ENCODE results near the gene QTRT2.

Gene QTRT2

DNA sequence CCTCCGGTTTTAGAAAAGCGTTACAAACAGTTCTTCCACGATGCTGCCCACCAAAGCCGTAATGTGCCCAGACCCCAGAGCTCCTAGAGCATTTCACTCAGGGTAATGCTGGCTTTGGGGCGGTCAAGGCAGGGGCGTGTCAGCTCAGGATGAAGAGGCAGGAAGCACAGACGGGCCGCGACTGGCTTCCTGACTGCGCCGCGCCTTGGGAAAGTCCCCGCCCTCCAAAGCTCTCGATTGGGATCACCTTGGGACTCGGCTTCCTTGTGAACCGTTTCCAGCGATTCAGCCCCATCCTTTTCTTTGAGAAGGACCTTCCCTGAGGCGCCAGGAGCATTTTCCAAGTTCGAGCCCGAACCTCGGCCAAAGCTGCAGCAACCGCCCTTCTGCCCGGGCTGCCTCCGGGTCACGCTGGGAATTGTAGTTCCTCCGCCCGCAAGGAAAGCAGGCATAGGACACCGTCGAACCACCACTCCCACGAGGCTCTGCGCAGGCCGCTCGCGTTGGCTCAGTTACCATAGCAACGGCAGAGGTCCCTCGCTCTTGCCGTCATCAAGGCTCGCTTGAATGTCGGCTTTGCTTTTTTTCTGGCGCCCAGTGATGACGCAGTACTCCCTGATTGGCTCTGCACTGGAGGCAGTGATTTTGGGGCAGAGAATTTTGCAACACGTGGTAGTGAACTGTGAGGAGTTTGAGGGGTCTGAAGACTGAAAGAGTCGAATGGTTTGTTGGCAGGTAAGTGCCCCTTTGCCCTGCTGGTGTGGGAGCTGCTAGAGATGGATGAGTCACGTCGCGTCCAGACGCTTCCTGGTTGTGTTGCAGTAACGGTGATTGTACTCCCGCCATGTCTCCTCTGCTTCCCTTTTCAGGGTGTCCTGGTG lies at the start of gene QTRT2, which contains the start of gene CCDC191:
Gene QTRT2, plus strand, starts transcription at position 608 of the 881 bp plus-strand sequence. CDS start 8,521 bp downstream, outside the sequence.
Gene CCDC191, minus strand, starts transcription at position 397 of the 881 bp plus-strand sequence. Its CDS starts 60 bp downstream, at position 337.
- DNase-seq = peak; percentile 93

DNA sequence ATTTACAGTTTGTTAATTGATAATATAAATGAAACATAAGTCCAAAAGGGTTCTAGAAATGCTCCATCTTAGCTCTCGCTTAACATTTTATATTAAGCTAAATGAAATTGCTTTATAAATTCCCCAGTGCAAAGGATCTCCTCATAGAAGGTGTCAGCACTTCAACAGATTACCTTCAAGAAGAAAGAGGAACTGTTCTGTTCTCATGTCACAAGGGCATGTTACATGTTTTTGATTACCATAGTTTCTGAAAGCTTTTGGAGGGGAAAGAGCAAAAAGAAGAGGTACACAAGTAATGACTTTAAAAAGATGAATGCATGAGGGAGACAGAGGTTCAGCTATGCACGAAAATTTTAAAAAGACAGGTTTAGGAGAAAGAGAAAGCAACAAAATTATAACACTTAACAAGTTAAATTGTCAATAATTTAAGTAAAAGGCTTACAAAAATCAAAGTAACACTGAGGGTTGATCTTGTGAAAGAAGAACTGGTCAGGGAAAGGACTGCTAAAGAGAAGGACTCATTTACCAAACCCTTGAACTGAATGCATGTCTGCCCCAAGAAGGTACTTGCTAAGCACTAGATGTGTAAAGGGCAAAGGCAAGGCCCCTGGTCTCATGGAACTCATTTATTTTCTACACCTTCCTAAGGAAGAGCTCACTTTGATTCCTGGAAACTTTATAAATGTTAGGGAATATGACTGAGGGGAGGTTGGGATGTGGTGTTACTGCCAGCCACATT lies 45.3 kb upstream of the QTRT2 start:
- no peak for DNase-seq

DNA sequence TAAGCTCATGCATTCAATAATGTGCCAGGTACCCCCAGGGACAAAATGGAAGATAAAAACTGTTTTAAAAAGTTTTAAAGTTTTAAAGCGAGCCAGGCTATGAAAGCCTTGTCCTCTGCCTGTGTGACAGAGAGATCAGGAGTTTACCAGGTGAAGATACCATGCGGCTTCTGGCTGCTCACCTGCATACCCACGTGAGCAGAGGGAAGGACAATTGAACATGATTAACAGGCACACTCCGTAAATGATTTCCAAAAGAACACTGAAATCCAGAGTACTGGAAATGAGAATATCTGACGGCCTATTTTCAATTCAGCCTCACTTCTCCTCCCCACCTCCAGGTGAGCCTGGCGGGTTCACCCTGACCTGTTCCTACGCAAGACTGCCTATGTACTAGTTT lies 42.3 kb upstream of the QTRT2 start:
- DNase-seq = no peak

DNA sequence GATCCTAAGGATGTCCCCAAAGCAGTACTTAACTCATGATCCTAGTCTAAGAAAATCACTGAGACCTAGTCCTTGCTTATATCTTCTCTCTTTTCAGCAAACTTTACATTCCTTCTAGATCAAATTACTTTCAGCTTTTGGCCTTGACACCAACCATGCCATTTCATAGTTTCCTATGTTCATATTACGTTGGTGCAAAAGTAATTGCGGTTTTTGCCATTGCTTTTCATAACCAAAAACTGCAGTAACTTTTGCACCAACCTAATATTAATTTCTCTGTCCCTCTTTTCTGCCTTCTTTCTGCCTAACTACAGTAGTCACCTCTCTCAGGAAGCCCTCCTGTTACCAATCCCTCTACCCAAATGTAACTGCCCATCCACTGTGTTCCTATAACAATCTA lies 37.1 kb upstream of the QTRT2 start:
- no peak for DNase-seq

DNA sequence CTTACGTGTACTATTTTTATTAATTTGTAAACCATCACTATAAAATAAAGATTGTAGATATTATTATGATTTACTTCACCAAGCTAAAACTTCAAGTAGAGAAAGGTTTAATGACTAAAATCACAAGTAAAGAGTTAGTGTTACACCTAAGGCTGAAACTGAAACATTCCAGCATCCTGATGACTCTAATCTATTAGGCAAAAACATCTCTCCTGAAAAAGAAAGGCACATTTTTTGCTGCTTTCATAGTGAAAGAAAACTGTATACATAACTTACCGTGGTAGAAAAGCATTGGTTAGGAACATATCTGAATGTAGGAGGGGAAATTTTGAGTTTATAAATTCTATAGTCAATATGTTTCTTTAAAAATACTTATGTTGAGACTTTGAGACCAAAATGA lies 35.6 kb upstream of the QTRT2 start:
- no peak for DNase-seq

DNA sequence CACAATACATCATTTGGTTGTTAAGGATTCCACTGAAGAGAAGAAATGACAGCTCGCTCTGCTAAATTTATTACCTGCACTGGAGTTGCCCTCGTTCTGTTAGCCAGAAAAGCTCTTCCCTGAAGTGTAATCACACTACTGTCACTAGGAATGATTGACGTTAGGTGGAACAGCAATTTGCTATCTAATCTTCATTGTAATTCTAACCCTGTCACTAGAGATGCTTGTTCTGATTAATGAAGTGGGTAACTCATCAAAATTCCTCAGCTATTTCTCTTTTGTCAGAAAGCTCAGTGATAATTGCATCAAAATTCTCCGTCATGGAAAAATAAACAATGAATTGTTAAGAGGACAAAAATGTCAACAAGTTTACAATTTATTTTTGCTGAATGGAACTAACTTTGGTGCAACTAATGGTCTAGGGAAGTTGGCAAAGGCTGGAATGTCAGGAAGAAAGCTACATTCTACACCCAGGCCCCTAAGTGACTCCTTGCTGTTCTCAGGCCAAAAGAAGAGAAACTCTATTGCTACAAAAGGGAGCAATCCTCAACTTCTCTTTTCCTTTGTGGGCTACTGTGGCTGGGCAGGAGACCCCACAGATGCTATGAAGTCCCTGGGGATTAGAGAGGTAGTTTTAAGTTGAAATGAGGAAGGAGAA lies 34.3 kb upstream of the QTRT2 start:
- no peak for DNase-seq

DNA sequence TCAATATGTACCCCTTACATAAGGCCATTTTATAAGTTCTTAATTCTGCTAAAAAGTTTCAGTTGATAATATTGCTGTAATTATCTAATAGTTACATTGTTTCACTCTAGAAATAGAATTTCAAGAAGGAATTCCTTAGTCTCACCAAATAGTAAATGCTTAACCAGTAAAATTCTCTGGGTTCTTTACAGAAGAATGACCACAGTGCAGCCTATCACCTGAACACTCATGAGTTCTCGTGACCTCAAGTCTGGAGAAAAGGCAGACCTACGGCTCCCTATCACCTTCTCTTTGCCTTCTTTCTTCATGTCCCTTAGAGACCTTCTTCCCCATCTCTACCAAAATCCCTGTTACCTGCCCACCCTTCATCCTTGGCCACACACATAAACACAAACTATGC lies 31.1 kb upstream of the QTRT2 start:
- no peak for DNase-seq

DNA sequence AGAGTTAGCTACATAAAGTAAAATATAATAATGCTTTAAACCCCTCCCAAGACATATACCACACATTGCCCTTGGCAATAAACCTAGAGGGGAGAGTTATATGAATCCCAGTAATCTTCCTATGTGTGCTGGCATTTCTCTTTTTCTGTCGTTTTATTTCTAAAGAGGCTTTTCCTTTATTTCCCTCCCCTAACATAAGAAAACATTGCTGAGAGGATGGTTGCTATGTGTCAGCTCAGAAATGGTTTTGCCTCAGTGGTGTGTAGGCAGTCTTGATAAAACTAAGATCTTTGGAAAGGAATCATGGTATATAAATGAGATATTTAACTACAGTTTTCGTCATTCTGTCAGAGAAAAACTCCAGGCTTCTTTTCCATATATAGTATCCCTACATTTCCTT lies 30.2 kb upstream of the QTRT2 start:
- DNase-seq = no peak

DNA sequence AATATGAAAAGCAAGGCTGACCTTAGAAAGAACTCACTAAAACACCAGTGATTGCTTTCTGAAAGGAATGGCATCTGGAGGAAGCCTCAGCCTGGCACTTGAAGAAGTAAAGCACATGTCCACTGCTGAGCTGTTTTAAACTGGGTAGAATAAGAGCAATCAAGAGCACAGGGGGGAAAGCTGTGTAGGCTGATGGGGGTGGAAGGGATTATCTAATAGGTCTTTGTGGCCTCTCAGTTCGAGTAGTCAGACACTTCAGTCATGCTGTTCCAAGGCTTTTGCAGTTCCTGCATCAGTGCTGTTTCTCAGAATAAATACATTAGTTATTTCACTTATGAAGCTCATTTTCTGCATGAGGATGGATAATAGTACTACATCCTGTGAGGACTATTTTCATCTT lies 22.8 kb upstream of the QTRT2 start:
- DNase-seq = no peak

DNA sequence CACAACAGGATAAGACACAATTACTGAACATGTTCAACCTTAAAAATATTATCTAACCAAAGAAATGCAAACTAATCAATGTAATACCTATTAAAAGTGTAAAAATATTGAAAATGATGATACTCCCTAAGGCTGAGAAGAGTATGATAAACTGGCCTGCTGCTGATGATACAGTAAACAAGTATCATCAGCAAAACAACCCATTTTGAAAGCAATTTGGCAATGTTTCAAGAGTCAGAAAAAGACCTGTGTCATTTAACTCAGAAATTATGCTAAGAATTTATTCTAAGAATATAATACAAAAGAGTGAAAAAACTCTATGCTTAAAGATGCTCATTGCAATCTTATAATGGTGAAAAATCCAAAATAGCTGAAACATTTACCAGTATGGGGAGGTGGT lies 22.3 kb upstream of the QTRT2 start:
- no peak for DNase-seq

DNA sequence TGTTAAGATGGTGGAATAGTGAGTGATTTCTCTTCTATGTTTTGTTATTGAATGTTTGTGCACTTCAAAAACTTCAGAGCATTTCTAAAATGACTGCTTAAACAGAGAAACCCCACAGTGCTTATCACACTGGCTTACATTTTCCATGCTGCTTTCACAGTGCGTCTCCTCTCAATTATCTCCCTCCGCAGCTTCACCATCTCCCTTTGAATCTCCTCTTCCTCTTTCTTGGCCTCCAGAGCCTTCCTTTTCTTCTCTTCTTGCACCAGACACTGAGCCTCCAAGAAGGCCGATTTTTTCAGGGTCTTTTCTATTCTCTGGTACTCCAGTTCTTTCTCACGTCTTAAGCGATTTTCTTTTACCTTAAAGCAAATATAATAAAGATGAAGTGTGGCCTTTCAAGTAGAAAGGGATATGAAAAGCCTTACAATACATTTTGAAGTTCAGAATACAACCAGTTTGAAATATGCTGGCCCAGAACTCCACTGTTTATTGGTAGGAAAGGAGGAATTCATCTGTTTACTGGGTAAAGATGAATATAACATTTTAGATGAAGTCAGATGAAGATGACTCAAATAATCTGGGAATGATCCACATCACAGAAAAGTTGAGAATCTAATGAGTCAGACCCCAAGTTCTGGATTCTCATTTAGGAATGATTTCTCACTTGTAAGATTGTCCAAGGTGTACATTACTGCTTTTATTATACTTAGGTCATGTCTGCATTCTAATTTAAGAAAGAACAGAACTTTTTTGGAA lies 21.6 kb upstream of the QTRT2 start:
- no peak for DNase-seq

DNA sequence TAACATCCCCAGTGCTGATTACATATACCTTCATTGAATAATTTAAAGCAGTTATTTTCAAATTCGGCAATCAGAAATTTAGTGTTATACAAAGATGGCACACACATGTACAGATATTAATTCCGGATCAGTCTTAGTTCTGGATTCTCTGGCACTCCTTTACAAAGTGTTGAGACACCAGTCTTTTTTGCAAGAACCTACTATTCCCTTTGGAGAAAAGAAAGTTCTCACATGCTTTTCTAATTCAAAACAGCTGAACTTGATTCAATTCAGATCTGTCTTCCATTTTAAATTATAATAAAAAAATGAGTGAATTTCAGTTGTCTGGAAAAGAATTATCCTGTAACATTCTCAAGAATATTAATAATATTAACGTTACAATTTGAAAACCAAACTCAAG lies 20.6 kb upstream of the QTRT2 start:
- no peak for DNase-seq

DNA sequence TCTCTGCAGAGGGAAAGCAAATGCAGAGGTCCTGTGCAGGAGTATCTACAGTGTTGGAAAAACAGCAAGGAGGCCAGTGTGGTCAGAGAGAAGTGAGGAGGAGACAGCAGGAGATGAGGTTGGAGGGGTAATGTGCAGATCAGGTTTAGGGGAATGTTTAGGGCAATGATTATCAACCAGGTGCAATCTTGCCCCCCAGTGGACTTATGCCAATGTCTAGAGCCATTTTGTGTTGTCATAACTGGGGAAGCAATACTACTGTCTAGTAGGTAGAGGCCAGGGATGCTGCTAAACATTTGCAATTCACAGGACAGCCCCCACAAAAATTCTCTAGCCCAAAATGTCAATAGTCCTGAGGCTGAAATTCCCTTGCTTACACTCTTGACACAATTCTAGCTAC lies 13.3 kb upstream of the QTRT2 start:
- DNase-seq = no peak

DNA sequence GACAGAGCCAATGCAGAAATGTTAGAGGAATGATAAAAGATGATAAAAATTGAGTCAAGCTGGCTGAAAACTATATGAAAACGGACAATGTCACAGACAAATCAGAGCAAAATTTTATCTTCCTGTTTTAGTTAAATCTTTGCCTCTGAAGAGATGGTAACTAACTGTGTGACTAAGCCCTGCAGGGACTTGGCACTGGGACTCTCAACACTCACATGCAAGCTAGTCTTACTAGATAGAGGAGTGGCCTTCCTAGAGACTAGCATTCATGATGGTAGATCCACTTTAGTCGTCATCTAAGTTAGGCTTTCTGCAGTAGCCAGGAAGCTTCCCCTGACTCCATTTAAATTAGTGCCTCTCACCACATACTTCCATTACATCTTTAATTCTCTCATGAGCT lies 4.3 kb upstream of the QTRT2 start:
- DNase-seq = no peak

DNA sequence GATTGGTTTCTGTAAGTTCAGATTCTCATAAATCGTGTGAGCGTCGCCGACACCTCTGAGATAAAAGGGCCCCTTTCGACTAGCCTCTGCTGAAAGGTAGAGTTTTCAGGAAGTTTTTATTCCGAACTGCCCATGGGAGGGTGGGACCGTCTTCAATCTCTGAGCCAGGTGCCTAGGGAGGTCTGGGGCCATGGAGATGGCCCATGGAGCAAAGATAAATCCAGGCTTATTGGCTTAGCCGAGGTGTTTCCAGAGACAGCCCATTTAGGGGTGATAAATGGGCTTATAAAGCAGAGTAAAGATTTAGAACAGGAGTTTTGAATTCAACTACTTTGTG lies 442 bp downstream of the QTRT2 start:
- no peak for DNase-seq

DNA sequence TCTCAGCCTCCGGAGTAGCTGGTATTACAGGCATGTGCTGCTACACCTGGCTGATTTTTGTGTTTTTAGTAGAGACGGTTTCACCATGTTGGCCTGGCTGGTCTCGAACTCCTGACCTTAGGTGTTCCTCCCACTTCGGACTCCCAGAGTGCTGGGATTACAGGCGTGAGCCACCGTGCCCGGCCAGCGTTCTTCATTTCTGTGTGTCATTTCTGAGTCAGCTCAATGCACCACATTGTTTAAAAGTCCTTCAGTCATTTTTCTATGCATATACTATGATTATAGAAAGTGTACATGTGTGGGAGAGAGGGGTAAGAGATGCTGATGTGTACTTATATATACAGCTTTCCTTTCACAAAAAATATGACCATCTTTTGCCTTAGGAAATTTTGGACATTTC lies 2.1 kb downstream of the QTRT2 start:
- no peak for DNase-seq

DNA sequence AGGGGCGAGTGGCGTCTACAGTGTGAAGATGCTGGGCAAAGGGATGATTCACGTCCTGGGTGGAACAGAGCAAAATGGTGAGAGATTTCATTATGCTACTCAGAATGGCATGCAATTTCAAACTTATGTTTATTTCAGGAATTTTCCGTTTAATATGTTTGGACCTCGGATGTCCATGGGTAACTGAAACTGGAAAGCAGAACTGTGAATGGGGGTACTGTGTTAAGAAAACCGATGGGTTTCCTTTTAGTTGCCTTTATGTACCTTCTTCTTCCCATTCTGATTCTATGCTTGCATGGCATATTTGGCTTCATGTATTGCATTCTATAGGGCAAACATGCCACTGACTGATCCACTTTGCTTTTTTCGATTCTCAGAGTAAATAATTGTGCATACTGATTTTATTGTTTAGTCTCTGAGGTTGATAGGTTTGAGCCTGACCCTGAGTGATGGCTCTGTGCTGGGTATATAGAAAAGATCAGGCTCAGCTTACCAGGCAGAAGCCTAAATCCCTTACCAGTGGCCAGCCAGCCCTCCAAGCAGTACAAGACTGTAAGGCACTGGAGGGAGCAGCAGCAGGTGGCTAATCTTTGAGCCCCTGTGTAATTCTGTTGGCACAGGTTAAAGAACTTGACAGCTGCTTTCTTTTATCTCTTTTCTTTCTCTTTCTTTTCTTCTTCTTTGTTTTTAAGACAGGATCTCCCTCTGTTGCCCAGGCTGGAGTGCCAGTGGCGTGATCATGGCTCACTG lies 4.5 kb downstream of the QTRT2 start:
- no peak for DNase-seq

DNA sequence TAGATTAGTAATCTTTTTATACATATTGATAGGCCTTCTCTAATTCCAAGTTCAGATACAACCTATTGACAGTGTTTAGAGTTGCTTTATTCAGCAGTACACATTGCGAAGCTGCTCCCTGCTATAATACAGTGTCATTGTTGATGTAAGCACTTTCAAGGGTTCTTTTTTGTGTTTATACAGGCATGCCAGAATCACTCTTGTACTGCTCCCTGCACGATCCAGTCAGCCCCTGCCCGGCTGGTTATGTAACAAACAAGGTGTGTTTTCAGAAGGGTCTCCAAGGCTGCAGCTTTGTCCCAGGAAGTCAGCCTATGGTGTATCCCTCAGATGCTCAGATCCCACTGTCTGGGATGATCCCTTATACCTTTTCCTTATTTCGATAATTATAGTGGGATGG lies 11.3 kb downstream of the QTRT2 start:
- no peak for DNase-seq

DNA sequence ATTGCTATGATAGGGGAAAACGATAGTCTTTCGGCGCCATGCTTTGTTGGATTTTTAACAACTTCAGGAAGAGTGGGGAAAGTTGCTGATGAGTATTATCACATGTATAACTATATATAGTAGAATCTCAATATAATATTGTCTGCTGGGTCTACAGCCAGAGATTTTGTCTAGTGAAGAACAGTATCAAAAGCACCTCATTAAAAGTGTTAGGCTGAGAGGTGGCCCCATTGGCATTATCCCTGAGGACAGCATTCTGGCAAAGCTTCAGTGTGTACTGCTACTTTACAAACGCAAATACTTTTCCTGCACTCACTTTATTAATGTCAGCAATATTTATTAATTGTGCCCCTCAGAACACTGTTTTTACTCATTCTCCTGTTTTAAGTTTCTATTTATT lies 11.8 kb downstream of the QTRT2 start:
- DNase-seq = no peak

DNA sequence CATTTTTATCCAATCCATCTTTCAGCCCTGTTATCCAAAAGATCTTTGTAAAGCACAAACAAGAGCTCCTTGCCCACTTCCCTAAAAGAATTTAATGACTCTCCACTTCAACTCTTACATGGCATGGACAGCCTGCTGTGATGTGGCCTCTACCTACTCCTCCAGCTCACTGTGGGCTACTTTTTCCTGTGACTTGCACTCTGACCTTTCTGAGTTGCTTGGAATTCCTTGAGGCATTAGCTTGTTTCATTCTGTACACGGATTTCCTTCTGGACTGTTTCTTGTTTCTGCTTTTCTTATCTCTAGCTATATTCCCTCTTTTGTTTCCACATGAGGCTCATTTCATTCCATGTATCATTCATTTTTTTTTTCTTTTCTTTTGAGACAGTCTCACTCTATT lies 15.2 kb downstream of the QTRT2 start:
- no peak for DNase-seq

DNA sequence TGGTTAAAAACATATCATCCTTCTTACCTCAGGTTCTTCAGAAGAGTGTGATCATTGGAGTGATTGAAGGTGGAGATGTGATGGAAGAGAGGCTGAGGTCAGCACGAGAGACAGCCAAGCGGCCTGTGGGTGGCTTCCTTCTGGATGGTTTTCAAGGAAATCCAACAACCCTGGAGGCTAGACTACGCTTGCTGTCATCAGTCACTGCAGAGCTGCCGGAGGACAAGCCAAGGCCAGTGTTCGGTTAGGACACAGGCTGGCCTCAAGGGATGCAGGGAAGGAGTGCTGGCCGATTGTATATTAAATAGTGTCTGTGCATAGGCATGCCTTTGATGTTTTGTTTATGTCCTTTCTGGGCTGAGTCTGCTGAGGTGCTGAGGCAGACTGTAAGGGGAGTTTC lies 20.2 kb downstream of the QTRT2 start:
- DNase-seq = no peak

DNA sequence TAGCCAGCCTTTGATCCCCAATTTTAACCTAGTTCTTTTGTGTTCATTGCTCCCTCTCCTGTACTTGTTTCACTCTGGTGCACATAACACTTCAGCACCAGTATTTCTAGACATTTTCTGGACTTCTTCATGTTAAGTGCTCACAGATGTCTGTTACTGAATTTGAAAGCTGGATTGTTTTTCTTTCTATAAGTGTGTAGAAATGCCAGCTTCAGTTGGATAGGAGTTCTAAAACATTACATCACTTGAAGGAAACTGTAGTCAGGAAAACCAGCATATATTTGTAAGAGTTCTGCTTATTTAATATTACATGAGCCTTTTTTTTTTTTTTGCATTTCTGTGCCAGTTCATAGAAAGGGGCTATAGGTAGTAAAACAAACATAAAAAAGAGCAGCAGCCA lies 21.6 kb downstream of the QTRT2 start:
- DNase-seq = no peak
